DND-41 (cell line): ENCODE results near the gene MEF2C.

Experiments
- CTCF ChIP-seq: IDR thresholded peaks from 2 replicates; pipeline ENCODE4 v1.5.1; 2012; ENCODE audit warnings: borderline replicate concordance, low read length, moderate library complexity, mild to moderate bottlenecking; ENCODE audit not compliant: poor library complexity, severe bottlenecking; ENCODE audit errors: extremely low read depth
- EZH2 ChIP-seq: IDR thresholded peaks from 3 replicates; pipeline ENCODE4 v1.6.1; 2012; ENCODE audit warnings: borderline replicate concordance, low read depth, mild to moderate bottlenecking, moderate library complexity, low read length, inconsistent platforms; ENCODE audit not compliant: severe bottlenecking

- TF ChIP-seq CTCF (no peak), EZH2 (no peak)
These were observed 110.2 kb downstream of the MEF2C start for GRCh38 chr5:88772831-88773230.
